Naive thymus-derived CD4-positive, alpha-beta T cell (primary cell): ENCODE results near the gene MYADM. TPM values are rescaled to one million over a fixed set of nuclear protein-coding genes. Genes with fewer than 3 reads are reported as not detected.
A peak's percentile ranks its signal among the peaks of the same experiment; 100 is the strongest.

Source experiments
- ATAC-seq: fragments of 150-1000 bp; cut with Tn5 transposase; 2 replicates; pipeline ENCODE4 v1.10.0; 2021; ENCODE audit warnings: mild to moderate bottlenecking, moderate library complexity
- CTCF ChIA-PET: fragments of 350-600 bp; sonication (Branson Sonifier 250); formaldehyde crosslinking; loops from one replicate; lab custom pipeline; 2021; ENCODE audit warnings: antibody characterized with exemption; lab: Charles Lee
- POLR2A ChIA-PET: fragments of 350-600 bp; sonication (Branson Sonifier 250); formaldehyde crosslinking; loops from one replicate; lab custom pipeline; 2021; ENCODE audit warnings: antibody characterized with exemption, inconsistent platforms; lab: Charles Lee
- DNase-seq, 9 donors: peaks; one replicate each; pipeline versions ENCODE4 v3.0.0 to v3.0.0-alpha.2; 2020 to 2022; ENCODE audit warnings: mixed read lengths in 1 of 9
- H3K27ac ChIP-seq: one replicate; pipeline ENCODE4 v1.7.0; 2013; ENCODE audit warnings: mild to moderate bottlenecking, low read depth, low read length, moderate library complexity
- H3K27me3 ChIP-seq, 2 donors: one replicate each; pipeline ENCODE4 v1.7.0; 2013; ENCODE audit warnings: low read length in 2 of 2, mild to moderate bottlenecking in 2 of 2, moderate library complexity in 2 of 2; ENCODE audit not compliant: control insufficient read depth in 2 of 2, insufficient read depth in 2 of 2
- H3K36me3 ChIP-seq, 3 experiments: 1 replicate in 2 of 3; 2 replicates in 1 of 3; pipeline ENCODE4 v1.7.0; 2013; ENCODE audit warnings: low read length in 3 of 3, mild to moderate bottlenecking in 3 of 3, moderate library complexity in 1 of 3; ENCODE audit not compliant: insufficient read depth in 3 of 3, control insufficient read depth in 2 of 3
- H3K4me1 ChIP-seq, 2 donors: one replicate each; pipeline ENCODE4 v1.7.0; 2013; ENCODE audit warnings: low read length in 2 of 2, mild to moderate bottlenecking in 2 of 2, moderate library complexity in 1 of 2; ENCODE audit not compliant: control insufficient read depth in 2 of 2, insufficient read depth in 2 of 2
- H3K4me3 ChIP-seq: 2 replicates; pipeline ENCODE4 v1.7.0; 2013; ENCODE audit warnings: mild to moderate bottlenecking, low read length
- H3K9me3 ChIP-seq, 3 experiments: 1 replicate in 2 of 3; 2 replicates in 1 of 3; pipeline ENCODE4 v1.7.0; 2013; ENCODE audit warnings: low read length in 3 of 3; ENCODE audit not compliant: control insufficient read depth in 2 of 3
- H3K27ac Mint-ChIP-seq, 9 donors: one replicate each; pipeline ENCODE4 v1.8.0; 2020 to 2022; ENCODE audit warnings: mixed read lengths in 9 of 9, mild to moderate bottlenecking in 8 of 9, moderate library complexity in 5 of 9, inconsistent platforms in 2 of 9
- H3K27me3 Mint-ChIP-seq, 5 donors: one replicate each; pipeline ENCODE4 v1.8.0; 2021 to 2022; ENCODE audit warnings: mixed read lengths in 5 of 5, mild to moderate bottlenecking in 1 of 5
- H3K36me3 Mint-ChIP-seq, 5 donors: one replicate each; pipeline ENCODE4 v1.8.0; 2020 to 2022; ENCODE audit warnings: mixed read lengths in 5 of 5, mild to moderate bottlenecking in 3 of 5, inconsistent platforms in 1 of 5
- H3K4me1 Mint-ChIP-seq, 7 donors: one replicate each; pipeline ENCODE4 v1.8.0; 2020 to 2022; ENCODE audit warnings: mixed read lengths in 7 of 7, mild to moderate bottlenecking in 3 of 7, inconsistent platforms in 1 of 7
- H3K4me3 Mint-ChIP-seq, 10 donors: one replicate each; pipeline ENCODE4 v1.8.0; 2020 to 2022; ENCODE audit warnings: mild to moderate bottlenecking in 10 of 10, mixed read lengths in 10 of 10, moderate library complexity in 6 of 10, inconsistent platforms in 2 of 10
- H3K9me3 Mint-ChIP-seq, 11 donors: one replicate each; pipeline ENCODE4 v1.8.0; 2020 to 2022; ENCODE audit warnings: mixed read lengths in 11 of 11, mild to moderate bottlenecking in 4 of 11, inconsistent platforms in 1 of 11, moderate library complexity in 1 of 11
- intact Hi-C, 2 donors: fragments of 100-400 bp; cut with micrococcal nuclease; formaldehyde crosslinking; loops; one replicate each; pipeline ENCODE4 v1.15.1; 2023
- polyA plus RNA-seq, 2 donors: library from polyadenylated mRNA; unstranded; fragments of 300-500 nt; fragmentation: Illumina TruSeq; gene quantifications; one replicate each; pipeline ENCODE4 v1.2.3, GENCODE V29; 2021
- total RNA-seq, 6 experiments: library from RNA in 5 of 6; stranded (reverse) in 5 of 6; gene quantifications; 1 replicate in 5 of 6; 2 replicates in 1 of 6; pipeline ENCODE4 v1.2.3 and lab custom pipeline; 2021 to 2026

MYADM gene
- total and polyA plus RNA-seq, 7 experiments from 2014 or later: 51.5 to 524 (median 61.3) TPM

GRCh38 chr19:53865918-53866864, 1.5 kb upstream of the MYADM start:
- peak overlapping the region; percentile 97 to 100 (median 99) for H3K27ac Mint-ChIP-seq
- no peaks in the 10 kb centered on the region for H3K9me3 ChIP-seq
- DNase-seq: peak in 8 of 9 donors; percentile 49 to 78 (median 58)
- H3K27me3 ChIP-seq: no peaks in the 10 kb centered on the region
- peaks cover 0 to 10% (median under 1%) of the 10 kb centered on the region in 5 donors for H3K36me3 Mint-ChIP-seq
- H3K4me1 ChIP-seq: peaks cover 17 to 20% of the 10 kb centered on the region in 2 donors
- peak; percentile 10 for ATAC-seq
- H3K4me3 ChIP-seq: peak overlapping the region; percentile 73
- H3K9me3 Mint-ChIP-seq: peaks cover 0 to 5% (median 0%) of the 10 kb centered on the region in 11 donors
- peak overlapping the region; percentile 99 for H3K27ac ChIP-seq
- H3K36me3 ChIP-seq: peaks cover 0 to 9% (median 0%) of the 10 kb centered on the region in 3 experiments
- intact Hi-C loops: loop anchor here (1.0 to 10.0 kb wide), 10 partner anchors 24 to 1791 kb away; partner anchors contain the start of genes LENG8 (in 2 of the 2), NDUFA3 (in 1 of the 2), PRPF31 (in 1 of the 2) and RPL28 (in 1 of the 2)
- POLR2A ChIA-PET: interaction anchor here (1.0 to 4.3 kb wide), 5 partner anchors 9 to 249 kb away, joined by 3 to 66 read pairs (median 7); partner anchors contain the start of gene PRKCG
- H3K27me3 Mint-ChIP-seq: peaks cover 0 to 5% (median 0%) of the 10 kb centered on the region in 5 donors
- CTCF ChIA-PET: interaction anchor here (1.0 to 2.5 kb wide), 5 partner anchors 10 to 19 kb away, joined by 3 to 14 read pairs (median 3); partner anchors contain the start of gene PRKCG
- peak overlapping the region; percentile 92 to 100 (median 97) for H3K4me3 Mint-ChIP-seq
- peaks cover 8 to 39% (median 24%) of the 10 kb centered on the region in 7 donors for H3K4me1 Mint-ChIP-seq

GRCh38 chr19:53866865-53867224, 838 bp upstream of the MYADM start:
- peak in 1 of 9 donors; percentile 26 for DNase-seq
- peak overlapping the region; percentile 73 for H3K4me3 ChIP-seq
- peaks cover 17 to 24% of the 10 kb centered on the region in 2 donors for H3K4me1 ChIP-seq
- intact Hi-C loops: loop anchor here (1.0 to 10.0 kb wide), 16 partner anchors 12 to 1790 kb away; partner anchors contain the start of genes CNOT3 (in 2 of the 2), LENG1 (in 2 of the 2), LENG8 (in 2 of the 2) and NDUFA3 (in 1 of the 2)
- no peaks in the 10 kb centered on the region for H3K27me3 ChIP-seq
- ChIA-PET POLR2A (interaction anchor here (0.9 to 4.3 kb wide), 9 partner anchors 8 to 1677 kb away, joined by 3 to 66 read pairs (median 7); partner anchors contain the start of genes CNOT3, MBOAT7, PRKCG and TSEN34), CTCF (interaction anchor here (0.8 to 2.5 kb wide), 4 partner anchors 10 to 19 kb away, joined by 3 to 14 read pairs (median 3); no protein-coding TSS in a partner anchor)
- peak overlapping the region; percentile 92 to 100 (median 97) for H3K4me3 Mint-ChIP-seq
- peaks cover 0 to 9% (median 0%) of the 10 kb centered on the region in 3 experiments for H3K36me3 ChIP-seq
- H3K36me3 Mint-ChIP-seq: peaks cover 0 to 15% (median 7%) of the 10 kb centered on the region in 5 donors
- H3K9me3 ChIP-seq: no peaks in the 10 kb centered on the region
- peak overlapping the region; percentile 97 to 100 (median 99) for H3K27ac Mint-ChIP-seq
- H3K9me3 Mint-ChIP-seq: peaks cover 0 to 5% (median 0%) of the 10 kb centered on the region in 11 donors
- H3K27ac ChIP-seq: peak overlapping the region; percentile 99
- H3K4me1 Mint-ChIP-seq: peaks cover 14 to 44% (median 31%) of the 10 kb centered on the region in 7 donors
- no peak for ATAC-seq
- H3K27me3 Mint-ChIP-seq: peaks cover 0 to 5% (median 0%) of the 10 kb centered on the region in 5 donors

- Mint-ChIP-seq H3K4me3 (peak overlapping the region; percentile 92 to 100 (median 97)), H3K4me1 (peaks cover 15 to 53% (median 42%) of the 10 kb centered on the region in 7 donors), H3K36me3 (peaks cover 0 to 22% (median 8%) of the 10 kb centered on the region in 5 donors), H3K9me3 (peaks cover 0 to 5% (median 0%) of the 10 kb centered on the region in 11 donors), H3K27me3 (peaks cover 0 to 2% (median 0%) of the 10 kb centered on the region in 5 donors), H3K27ac (peak overlapping the region; percentile 97 to 100 (median 99))
- peak overlapping the region; percentile 90 for H3K4me3 ChIP-seq
- no peaks in the 10 kb centered on the region for H3K9me3 ChIP-seq
- peaks cover 0 to 9% (median 0%) of the 10 kb centered on the region in 3 experiments for H3K36me3 ChIP-seq
- H3K27me3 ChIP-seq: no peaks in the 10 kb centered on the region
- peaks cover 17 to 31% of the 10 kb centered on the region in 2 donors for H3K4me1 ChIP-seq
- ATAC-seq: no peak
- intact Hi-C loops: loop anchor here (2.0 to 10.0 kb wide), 8 partner anchors 15 to 1789 kb away; partner anchors contain the start of genes PRKCG (in 1 of the 2), PRPF31 (in 1 of the 2), RPL28 (in 1 of the 2) and TFPT (in 1 of the 2)
- CTCF ChIA-PET: interaction anchor here (1.8 to 2.5 kb wide), 2 partner anchors 8 to 10 kb away, joined by 6 to 14 read pairs; no protein-coding TSS in a partner anchor
- peak overlapping the region; percentile 99 for H3K27ac ChIP-seq
- DNase-seq: peak in 8 of 9 donors; percentile 34 to 61 (median 53)
- POLR2A ChIA-PET: interaction anchor here (0.8 to 4.3 kb wide), 10 partner anchors 9 to 1679 kb away, joined by 3 to 66 read pairs (median 3); partner anchors contain the start of genes CNOT3, MBOAT7, PRKCG and PRPF31
Measured at GRCh38 chr19:53868091-53868891, 608 bp downstream of the MYADM start.

GRCh38 chr19:53868892-53869804, 1.5 kb downstream of the MYADM start:
- CTCF ChIA-PET: interaction anchor here (1.8 kb wide), 1 partner anchor 9 kb away, joined by 6 read pairs; no protein-coding TSS in a partner anchor
- peaks cover 19 to 40% of the 10 kb centered on the region in 2 donors for H3K4me1 ChIP-seq

More at GRCh38 chr19:53868892-53869804, 1.5 kb downstream of the MYADM start:
- Mint-ChIP-seq H3K27me3 (peaks cover 0 to under 1% (median 0%) of the 10 kb centered on the region in 5 donors), H3K4me1 (peaks cover 23 to 62% (median 51%) of the 10 kb centered on the region in 7 donors), H3K9me3 (peaks cover 0 to 6% (median 0%) of the 10 kb centered on the region in 11 donors), H3K27ac (peak overlapping the region; percentile 95 to 100 (median 97)), H3K36me3 (peaks cover 7 to 30% (median 16%) of the 10 kb centered on the region in 5 donors), H3K4me3 (peak overlapping the region; percentile 92 to 100 (median 97))
- intact Hi-C loops: loop anchor here (1.0 to 10.0 kb wide), 10 partner anchors 8 to 1788 kb away; partner anchors contain the start of genes PRPF31 (in 2 of the 2), TFPT (in 2 of the 2), PRKCG (in 1 of the 2) and RPL28 (in 1 of the 2)
- ATAC-seq (peak; percentile 59), DNase-seq (peak; percentile 81 to 92 (median 85))
- Histone ChIP-seq H3K27ac (peak overlapping the region; percentile 99), H3K27me3 (no peaks in the 10 kb centered on the region), H3K4me3 (peak overlapping the region; percentile 90), H3K9me3 (no peaks in the 10 kb centered on the region), H3K36me3 (peaks cover 0 to 18% (median 3%) of the 10 kb centered on the region in 3 experiments)
- POLR2A ChIA-PET: interaction anchor here (2.1 to 4.3 kb wide), 3 partner anchors 9 to 268 kb away, joined by 12 to 66 read pairs (median 23); partner anchors contain the start of genes CNOT3 and PRKCG
